MM.1S (cell line): ENCODE measurements around the gene EZH1.
A peak's percentile ranks its signal among the peaks of the same experiment; 100 is the strongest.

Source experiments
- DNase-seq: peaks from one replicate; pipeline ENCODE4 v3.0.0-alpha.2; 2015
- H2AFZ ChIP-seq: fragments of 300-600 bp; sonication (generic); 2 replicates; pipeline ENCODE4 v1.6.0; 2016; ENCODE audit warnings: antibody characterized with exemption, low read length
- H3F3A ChIP-seq: fragments of 300-600 bp; sonication (generic); 2 replicates; pipeline ENCODE4 v1.6.1; 2016; ENCODE audit warnings: mild to moderate bottlenecking, antibody characterized with exemption, low read length, moderate library complexity, mixed read lengths; ENCODE audit not compliant: insufficient read depth
- H3K27ac ChIP-seq: fragments of 300-600 bp; sonication (generic); 2 replicates; pipeline ENCODE4 v1.5.1; 2016; ENCODE audit warnings: mild to moderate bottlenecking, low read length
- H3K27me3 ChIP-seq: fragments of 300-600 bp; sonication (generic); replicated peaks from 2 replicates; pipeline ENCODE4 v1.6.0; 2016; ENCODE audit warnings: low read length; ENCODE audit not compliant: insufficient read depth
- H3K36me3 ChIP-seq: fragments of 300-600 bp; sonication (generic); replicated peaks from 2 replicates; pipeline ENCODE4 v1.6.1; 2016; ENCODE audit warnings: mild to moderate bottlenecking, low read length, mixed read lengths; ENCODE audit not compliant: insufficient read depth
- H3K4me1 ChIP-seq: fragments of 300-600 bp; sonication (generic); 2 replicates; pipeline ENCODE4 v1.6.1; 2016; ENCODE audit warnings: low read length, mixed read lengths
- H3K4me2 ChIP-seq: fragments of 300-600 bp; sonication (generic); 2 replicates; pipeline ENCODE4 v1.6.0; 2016; ENCODE audit warnings: low read depth, low read length
- H3K4me3 ChIP-seq: fragments of 300-600 bp; sonication (generic); 2 replicates; pipeline ENCODE4 v1.5.1; 2016; ENCODE audit warnings: low read length, mixed read lengths
- H3K79me2 ChIP-seq: fragments of 300-600 bp; sonication (generic); 2 replicates; pipeline ENCODE4 v1.6.1; 2016; ENCODE audit warnings: mixed run types, low read length, mixed read lengths
- H3K9ac ChIP-seq: fragments of 300-600 bp; sonication (generic); 2 replicates; pipeline ENCODE4 v1.6.1; 2016; ENCODE audit warnings: low read length, mixed read lengths
- H3K9me2 ChIP-seq: fragments of 300-600 bp; sonication (generic); replicated peaks from 2 replicates; pipeline ENCODE4 v1.6.1; 2016; ENCODE audit warnings: mild to moderate bottlenecking, low read length, mixed read lengths; ENCODE audit not compliant: insufficient read depth
- H3K9me3 ChIP-seq: fragments of 300-600 bp; sonication (generic); replicated peaks from 2 replicates; pipeline ENCODE4 v1.6.1; 2016; ENCODE audit warnings: mild to moderate bottlenecking, low read length, mixed read lengths; ENCODE audit not compliant: insufficient read depth
- H4K20me1 ChIP-seq: fragments of 300-600 bp; sonication (generic); 2 replicates; pipeline ENCODE4 v1.6.1; 2016; ENCODE audit warnings: mild to moderate bottlenecking, low read length, moderate library complexity, mixed read lengths; ENCODE audit not compliant: insufficient read depth
- EZH2 ChIP-seq: fragments of 300-600 bp; sonication (generic); optimal IDR thresholded peaks from 2 replicates; pipeline ENCODE3; 2017; ENCODE audit warnings: low read depth, mild to moderate bottlenecking, antibody characterized with exemption, low read length, mixed read lengths
- EZH2phosphoT487 ChIP-seq: fragments of 300-600 bp; sonication (generic); IDR thresholded peaks from 2 replicates; pipeline ENCODE4 v1.6.1; 2018; ENCODE audit warnings: antibody characterized with exemption, low read length
- TF ChIP-seq, protein P1 (sequence below): fragments of 300-600 bp; sonication (generic); IDR thresholded peaks from 2 replicates; pipeline ENCODE4 v1.5.1; 2016; ENCODE audit warnings: antibody characterized with exemption, low read length, mixed read lengths

EZH1 gene

DNA sequence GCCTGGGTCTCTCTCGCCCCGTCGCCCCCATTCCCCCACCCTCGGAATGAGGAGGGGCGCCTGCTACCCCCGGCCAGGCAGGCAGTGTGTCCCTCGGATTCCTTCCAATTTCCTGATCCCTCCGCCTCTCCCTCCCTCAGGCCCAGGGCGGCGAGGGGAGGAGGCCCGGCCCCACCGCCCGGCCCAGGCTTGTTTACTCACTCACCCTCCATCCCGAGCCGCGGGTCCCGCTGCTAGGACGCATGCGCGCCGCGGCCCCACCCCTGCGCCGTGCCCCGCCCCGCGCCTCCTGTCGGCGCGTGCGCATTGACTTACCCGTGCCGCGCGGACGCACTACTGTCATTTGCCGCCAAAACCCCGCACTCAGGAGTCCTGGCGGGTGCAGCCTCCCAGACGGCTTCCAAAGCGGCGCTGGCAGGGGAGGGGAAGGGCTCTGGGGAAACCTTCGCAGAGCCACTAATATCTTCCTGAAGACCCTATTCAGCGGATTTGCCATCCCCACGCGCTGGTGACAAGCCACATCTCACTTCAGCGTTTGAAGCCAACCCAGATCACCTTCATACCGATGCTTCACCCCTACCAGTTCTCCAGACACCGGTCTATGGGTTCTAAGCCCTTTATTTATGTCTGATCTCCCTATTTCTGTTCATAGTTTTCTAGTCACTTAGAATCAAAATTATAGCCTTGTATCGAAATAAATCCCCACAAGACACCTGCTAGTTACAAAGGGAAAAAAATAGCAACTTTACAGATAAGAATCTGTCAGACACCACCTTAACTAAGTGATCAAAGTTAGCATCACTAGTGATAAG is at the start of gene EZH1:
Gene EZH1, minus strand, starts transcription at position 235 of the 812 bp plus-strand sequence. CDS start 16,099 bp downstream, outside the sequence.
- peak within 1 kb of the TSS; percentile 78 for H3K4me3 ChIP-seq
- H3K4me1 ChIP-seq: peaks cover 11% of the 10 kb centered on the region
- no peaks in the 10 kb centered on the region for H3K9me2 ChIP-seq
- no peaks in the 10 kb centered on the region for H3K36me3 ChIP-seq
- peak within 1 kb of the TSS; percentile 99 for H3K4me2 ChIP-seq
- peak within 1 kb of the TSS; percentile 82 for H2AFZ ChIP-seq
- peaks cover 42% of the 10 kb centered on the region for H3K79me2 ChIP-seq
- H3K27me3 ChIP-seq: no peaks in the 10 kb centered on the region
- DNase-seq: peak; percentile 94
- peak within 1 kb of the TSS; percentile 82 for H3K9ac ChIP-seq
- H3F3A ChIP-seq: 0 out of 2 replicates have a peak, but pooled peaks cover 5% of the 10 kb centered on the region
- TF ChIP-seq EZH2: no peak
- TF ChIP-seq EZH2phosphoT487: no peak
- TF ChIP-seq, protein P1, sequence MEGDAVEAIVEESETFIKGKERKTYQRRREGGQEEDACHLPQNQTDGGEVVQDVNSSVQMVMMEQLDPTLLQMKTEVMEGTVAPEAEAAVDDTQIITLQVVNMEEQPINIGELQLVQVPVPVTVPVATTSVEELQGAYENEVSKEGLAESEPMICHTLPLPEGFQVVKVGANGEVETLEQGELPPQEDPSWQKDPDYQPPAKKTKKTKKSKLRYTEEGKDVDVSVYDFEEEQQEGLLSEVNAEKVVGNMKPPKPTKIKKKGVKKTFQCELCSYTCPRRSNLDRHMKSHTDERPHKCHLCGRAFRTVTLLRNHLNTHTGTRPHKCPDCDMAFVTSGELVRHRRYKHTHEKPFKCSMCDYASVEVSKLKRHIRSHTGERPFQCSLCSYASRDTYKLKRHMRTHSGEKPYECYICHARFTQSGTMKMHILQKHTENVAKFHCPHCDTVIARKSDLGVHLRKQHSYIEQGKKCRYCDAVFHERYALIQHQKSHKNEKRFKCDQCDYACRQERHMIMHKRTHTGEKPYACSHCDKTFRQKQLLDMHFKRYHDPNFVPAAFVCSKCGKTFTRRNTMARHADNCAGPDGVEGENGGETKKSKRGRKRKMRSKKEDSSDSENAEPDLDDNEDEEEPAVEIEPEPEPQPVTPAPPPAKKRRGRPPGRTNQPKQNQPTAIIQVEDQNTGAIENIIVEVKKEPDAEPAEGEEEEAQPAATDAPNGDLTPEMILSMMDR: no peak
- H3K27ac ChIP-seq: peak within 1 kb of the TSS; percentile 78
- no peaks in the 10 kb centered on the region for H3K9me3 ChIP-seq
- H4K20me1 ChIP-seq: no peaks in the 10 kb centered on the region

DNA sequence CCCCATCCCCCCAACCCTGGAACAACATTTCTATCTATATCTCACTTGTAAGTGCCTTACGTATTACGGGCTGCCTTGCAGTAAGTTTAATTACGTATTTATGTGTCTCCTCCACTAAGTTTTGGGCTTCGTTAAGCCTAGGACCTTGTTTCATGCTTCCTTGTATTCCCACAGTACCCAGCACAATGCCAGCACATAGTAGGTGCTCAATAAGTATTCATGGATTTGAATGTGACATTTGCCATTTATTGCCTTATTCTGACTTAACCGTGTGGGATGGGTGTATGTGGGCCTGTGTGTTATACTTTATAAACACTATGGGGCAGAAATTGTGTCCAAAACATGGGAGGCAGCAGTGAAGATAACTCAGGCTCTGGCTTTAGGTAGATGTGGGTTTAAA is 47.7 kb upstream of the EZH1 start:
- DNase-seq: no peak

DNA sequence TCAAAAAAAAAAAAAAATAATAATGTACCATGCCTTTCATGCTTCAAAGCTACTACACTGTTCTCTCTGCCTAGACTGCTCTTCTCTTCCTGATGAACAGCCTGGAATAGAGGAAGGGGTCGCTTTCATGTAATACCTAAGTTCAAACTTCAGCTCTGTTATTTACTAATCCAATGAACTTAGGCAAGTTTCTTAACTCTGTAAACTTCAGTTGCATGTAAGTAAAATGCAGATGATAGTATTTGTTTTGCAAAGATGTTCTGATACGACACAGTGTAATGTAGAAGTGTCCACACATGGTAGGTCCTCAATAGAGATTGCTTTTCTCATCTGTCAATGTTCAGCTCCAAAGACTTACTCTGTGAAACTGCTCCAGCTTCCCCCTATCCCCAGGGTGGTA is 47.1 kb upstream of the EZH1 start:
- H3K27ac ChIP-seq: no peak overlapping the region
- H4K20me1 ChIP-seq: no peaks in the 10 kb centered on the region
- DNase-seq: no peak
- no peaks in the 10 kb centered on the region for H3K9me3 ChIP-seq
- H3K79me2 ChIP-seq: peaks cover 3% of the 10 kb centered on the region; the same call in 1 of the 2 replicates
- no peak overlapping the region for H2AFZ ChIP-seq
- H3F3A ChIP-seq: no peaks in the 10 kb centered on the region
- H3K9ac ChIP-seq: no peak overlapping the region
- TF ChIP-seq EZH2 (no peak), EZH2phosphoT487 (no peak)
- TF ChIP-seq, protein P1: no peak
- no peaks in the 10 kb centered on the region for H3K4me1 ChIP-seq
- peaks cover 16% of the 10 kb centered on the region; the same call in 1 of the 2 replicates for H3K27me3 ChIP-seq
- H3K9me2 ChIP-seq: no peaks in the 10 kb centered on the region
- no peaks in the 10 kb centered on the region for H3K36me3 ChIP-seq
- H3K4me3 ChIP-seq: no peak overlapping the region
- H3K4me2 ChIP-seq: no peak overlapping the region

More for the DNA sequence above, 47.7 kb upstream of the EZH1 start:
- no peak overlapping the region for H2AFZ ChIP-seq
- H3K79me2 ChIP-seq: peaks cover 7% of the 10 kb centered on the region
- H3K4me2 ChIP-seq: no peak overlapping the region
- H3K27ac ChIP-seq: no peak overlapping the region
- H4K20me1 ChIP-seq: no peaks in the 10 kb centered on the region
- no peak overlapping the region for H3K9ac ChIP-seq
- peaks cover 10% of the 10 kb centered on the region; the same call in 1 of the 2 replicates for H3K27me3 ChIP-seq
- no peaks in the 10 kb centered on the region for H3K36me3 ChIP-seq
- H3F3A ChIP-seq: no peaks in the 10 kb centered on the region
- peaks cover 4% of the 10 kb centered on the region; the same call in 1 of the 2 replicates for H3K4me1 ChIP-seq
- no peak overlapping the region for H3K4me3 ChIP-seq
- no peaks in the 10 kb centered on the region for H3K9me3 ChIP-seq
- no peak for TF ChIP-seq EZH2
- TF ChIP-seq EZH2phosphoT487: no peak
- TF ChIP-seq, protein P1: no peak
- no peaks in the 10 kb centered on the region for H3K9me2 ChIP-seq
